GM18868 (cell line): Measurements from ENCODE around the gene LIN7A.
"Not testable (repeated sequence)": the region's sequence is repeated elsewhere in the genome, so short reads cannot be mapped to it uniquely, and the experiment has no call there.

Source experiments
- ATAC-seq: cut with Tn5 transposase; IDR thresholded peaks from one replicate; pipeline ENCODE4 v1.9.1; 2021; ENCODE audit warnings: mild to moderate bottlenecking, moderate library complexity; ENCODE audit not compliant: unreplicated experiment

The LIN7A gene

GRCh38 chr12:80814453-80814852 is 123.3 kb downstream of the LIN7A start:
- peak; percentile 11 for ATAC-seq

GRCh38 chr12:80813820-80814219 is 123.9 kb downstream of the LIN7A start:
- ATAC-seq = peak; percentile 71

GRCh38 chr12:80811957-80812708 is 125.6 kb downstream of the LIN7A start:
- no peak for ATAC-seq

DNA sequence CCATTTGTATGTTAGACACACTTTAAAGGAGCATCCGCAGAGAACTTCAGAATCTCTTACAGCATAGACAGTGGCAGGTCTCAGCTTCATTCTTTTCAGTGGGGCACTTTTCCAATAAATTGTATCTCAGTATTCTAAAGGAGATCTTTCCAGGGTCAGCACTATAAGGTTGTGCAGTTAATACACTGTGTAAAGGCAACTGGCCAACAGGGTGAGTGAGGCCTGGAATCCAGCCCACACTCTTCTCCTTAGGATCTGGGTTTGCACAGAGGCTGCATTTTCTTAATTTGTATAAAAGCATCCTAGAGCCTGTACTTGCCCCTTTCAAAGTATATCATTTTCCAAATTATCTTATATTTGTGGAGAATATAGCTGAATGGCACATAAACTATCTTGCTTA is 126.9 kb downstream of the LIN7A start:
- no peak for ATAC-seq

DNA sequence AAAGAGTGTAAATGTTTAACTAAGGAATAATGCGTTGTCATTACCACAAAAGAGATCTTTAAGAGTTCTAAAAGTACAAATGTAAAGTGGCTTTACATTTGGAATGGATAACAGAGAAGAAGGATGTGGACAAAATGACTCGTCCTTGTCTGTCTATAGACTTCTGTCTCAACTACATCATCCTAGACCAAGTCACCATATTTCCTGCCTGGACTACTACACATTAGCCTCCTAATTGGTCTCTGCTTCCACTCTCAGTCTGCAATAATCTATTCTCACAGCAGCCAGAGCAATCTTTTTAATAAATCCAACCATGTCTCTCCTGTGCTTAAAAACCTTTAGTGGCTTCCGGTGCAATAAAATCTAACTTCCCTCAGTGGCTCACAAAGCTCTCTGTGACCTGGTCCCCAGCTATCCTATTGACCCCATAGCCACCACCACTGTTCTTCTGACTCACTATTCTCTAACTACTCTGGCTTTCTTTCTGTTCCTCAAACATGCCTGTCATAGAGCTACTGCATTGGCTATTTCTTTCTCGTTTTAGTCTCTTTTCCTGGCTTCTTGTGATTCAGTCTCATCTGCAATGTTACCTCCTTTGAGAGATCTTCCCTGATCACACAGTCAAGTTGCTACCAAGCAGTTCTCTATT is 130.0 kb downstream of the LIN7A start:
- peak; percentile 92 for ATAC-seq

DNA sequence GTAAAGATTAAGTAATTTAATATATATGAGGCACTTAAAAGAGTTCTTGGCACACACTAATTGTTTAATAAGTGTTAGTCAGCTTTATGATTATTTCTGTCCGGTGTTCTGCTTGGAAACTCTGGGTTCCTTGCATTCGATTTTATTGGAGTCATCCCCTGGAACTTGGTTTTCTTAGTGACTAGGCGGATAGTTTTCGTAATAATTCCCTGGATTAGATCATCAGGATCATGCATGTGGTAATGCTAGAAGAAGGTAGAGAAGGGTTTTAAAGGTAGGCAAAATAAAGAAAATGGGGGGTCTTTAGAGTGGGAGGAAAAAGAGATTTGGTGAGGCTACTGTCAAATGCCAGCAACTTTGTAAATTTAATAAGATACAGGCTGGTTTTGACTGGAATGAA is 132.6 kb downstream of the LIN7A start:
- no peak for ATAC-seq

DNA sequence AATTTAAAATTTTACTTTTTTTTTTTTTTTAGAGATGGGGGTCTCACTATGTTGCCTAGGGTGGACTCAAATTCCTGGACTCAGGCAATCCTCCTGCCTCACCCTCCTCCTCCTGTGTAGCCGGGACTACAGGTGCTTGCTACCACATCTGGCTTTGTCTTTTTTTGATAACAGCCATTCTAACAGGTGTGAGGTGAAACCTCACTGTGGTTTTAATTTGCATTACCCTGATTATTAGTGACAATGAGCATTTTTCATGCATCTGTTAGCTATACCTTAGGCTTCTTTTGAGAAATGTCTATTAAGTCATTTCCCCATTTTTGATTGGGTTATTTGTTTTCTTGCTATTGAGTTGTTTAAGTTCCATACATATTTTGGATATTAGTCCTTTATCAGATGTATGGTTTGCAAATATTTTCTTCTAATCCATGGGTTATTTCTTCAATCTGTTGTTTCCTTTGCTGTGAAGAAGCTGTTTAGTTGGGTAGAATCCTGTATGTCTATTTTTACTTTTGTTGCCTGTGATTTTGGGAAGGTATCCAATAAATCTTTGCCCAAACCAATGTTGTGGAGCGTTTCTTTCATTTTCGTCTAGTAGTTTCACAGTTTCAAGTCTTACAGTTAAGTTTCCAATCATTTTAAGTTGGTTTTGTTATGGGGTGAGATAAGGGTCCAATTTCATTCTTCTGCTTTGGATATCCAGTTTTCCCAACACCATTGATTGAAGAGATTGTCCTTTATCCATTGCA is 134.9 kb downstream of the LIN7A start:
- peak; percentile 70 for ATAC-seq

DNA sequence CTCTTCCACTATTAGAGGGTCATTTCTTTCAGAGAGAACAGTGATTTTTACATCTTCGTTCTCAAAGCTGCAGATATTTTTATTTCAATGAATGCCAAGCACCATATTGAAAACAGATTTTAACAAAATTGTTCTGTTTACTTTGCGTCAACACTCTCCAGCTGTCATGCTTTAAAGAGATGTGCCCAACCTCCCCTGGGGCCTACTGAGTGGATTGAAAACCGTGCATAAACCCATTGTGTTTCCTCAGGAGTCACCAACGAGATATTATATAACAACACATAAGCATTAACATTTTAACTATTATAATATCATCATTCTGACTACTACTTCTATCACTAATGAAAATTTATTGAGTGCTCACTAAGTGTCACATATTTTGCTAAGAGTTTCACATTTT is 139.5 kb downstream of the LIN7A start:
- no peak for ATAC-seq

DNA sequence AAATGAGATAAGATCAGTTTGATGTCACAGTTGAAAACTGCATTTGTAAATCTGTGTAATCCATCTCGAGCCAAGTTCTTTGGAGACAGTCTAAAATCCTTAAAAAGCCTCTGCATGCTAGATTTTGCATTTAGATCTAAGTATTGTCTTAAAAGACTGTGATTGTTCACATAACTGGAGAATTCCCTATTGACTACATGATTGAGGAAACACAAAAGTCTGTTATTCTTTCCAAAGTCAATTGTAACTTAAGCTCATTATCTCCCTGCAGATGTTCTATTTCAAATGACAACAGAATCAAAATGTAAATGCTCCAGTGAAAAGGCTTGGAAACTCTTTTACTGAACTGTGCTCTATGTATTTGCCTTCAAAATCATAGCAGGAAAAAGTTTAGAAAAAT is 143.2 kb downstream of the LIN7A start:
- ATAC-seq = no peak

DNA sequence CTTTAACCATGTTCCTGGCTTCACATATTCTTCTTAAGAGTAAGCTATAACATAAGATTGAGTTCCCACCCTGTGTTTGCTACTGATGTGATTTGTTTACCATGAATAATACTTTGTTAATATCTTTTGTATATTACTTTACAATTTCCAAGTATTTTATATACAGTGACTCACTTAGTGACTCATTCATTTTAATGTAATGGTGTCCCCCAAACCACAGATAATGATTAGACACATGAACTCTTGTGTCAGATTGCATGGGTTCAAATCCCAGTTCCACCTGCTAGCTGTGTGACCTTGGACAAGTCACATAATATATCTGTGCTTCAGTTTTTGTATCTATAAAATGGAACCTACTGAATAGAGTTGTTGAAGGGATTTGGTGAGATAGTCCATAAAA is 144.9 kb downstream of the LIN7A start:
- no peak for ATAC-seq

- ATAC-seq = peak; percentile 61
Measured at GRCh38 chr12:80791863-80792262, 145.9 kb downstream of the LIN7A start.

DNA sequence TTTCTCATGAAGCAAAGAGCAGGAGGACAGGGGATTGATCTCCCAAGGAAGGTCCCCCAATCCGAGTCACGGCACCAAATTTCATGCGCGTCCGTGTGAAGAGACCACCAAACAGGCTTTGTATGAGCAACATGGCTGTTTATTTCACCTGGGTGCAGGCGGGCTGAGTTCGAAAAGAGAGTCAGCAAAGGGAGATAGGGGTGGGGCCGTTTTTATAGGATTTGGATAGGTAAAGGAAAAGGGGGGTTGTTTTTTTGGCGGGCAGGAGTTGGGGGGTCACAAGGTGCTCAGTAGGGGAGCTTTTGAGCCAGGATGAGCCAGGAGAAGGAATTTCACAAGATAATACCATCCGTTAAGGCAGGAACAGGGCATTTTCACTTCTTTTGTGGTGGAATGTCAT is 149.3 kb downstream of the LIN7A start:
- ATAC-seq = not testable (repeated sequence)

GRCh38 chr12:80782963-80783470 is 154.7 kb downstream of the LIN7A start:
- ATAC-seq = not testable (repeated sequence)

DNA sequence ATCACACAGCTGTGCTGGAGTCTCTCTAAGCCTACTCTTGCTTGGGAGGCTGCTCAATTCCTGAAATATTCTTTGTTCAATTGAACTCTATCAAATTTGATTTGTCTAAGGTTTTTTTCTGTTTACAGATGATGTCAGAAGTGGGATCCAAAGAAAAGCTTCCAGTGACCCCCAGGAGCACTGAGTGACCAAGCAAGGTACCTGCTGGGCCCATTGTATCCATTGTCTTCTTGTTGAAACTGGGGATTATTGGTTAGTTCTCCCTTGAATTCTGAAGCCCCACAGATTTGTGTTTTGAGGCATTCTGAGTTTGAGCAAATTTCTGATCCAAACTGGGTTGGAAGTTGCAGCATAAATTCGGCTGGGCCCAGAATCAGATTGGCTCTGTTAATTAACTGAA is 156.4 kb downstream of the LIN7A start:
- ATAC-seq = no peak

DNA sequence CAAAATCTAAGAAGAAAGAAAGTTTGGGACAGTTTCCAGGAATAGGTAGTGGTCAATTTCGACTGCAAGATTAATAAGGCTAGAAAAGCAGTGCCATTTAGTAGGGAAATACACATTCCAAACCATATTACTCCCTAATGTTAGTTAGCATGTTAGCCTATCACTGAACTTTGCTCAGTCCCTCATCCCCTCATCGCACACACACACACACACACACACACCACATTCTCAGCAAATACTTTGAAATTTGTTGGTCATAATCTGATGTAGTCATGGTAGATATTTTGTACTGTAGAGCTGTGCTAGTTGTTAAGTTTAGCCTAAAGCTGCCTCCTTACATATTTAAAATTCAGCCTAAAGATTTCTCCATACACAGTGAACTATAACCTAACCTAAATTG is 157.0 kb downstream of the LIN7A start:
- ATAC-seq = no peak

- peak; percentile 96 for ATAC-seq
Measured at GRCh38 chr12:80778005-80778541, 159.7 kb downstream of the LIN7A start.

DNA sequence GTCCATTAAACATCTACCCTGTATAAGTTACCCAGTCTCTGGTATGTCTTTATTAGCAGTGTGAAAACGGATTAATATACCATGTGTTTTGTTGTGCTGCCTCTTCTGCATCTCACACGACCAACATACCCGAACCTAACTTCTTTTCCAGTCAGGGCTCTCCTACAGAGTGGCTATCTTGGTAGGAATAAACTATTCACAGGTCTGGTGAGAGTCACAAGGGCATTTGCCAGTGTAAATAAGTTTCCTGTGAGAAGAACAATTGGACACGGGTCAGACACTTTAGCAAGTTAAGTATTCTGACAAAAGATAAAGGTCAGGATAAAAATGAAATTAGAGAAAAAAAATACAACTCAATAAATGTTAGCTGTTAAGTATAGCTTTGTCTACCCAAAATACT is 160.1 kb downstream of the LIN7A start:
- no peak for ATAC-seq

DNA sequence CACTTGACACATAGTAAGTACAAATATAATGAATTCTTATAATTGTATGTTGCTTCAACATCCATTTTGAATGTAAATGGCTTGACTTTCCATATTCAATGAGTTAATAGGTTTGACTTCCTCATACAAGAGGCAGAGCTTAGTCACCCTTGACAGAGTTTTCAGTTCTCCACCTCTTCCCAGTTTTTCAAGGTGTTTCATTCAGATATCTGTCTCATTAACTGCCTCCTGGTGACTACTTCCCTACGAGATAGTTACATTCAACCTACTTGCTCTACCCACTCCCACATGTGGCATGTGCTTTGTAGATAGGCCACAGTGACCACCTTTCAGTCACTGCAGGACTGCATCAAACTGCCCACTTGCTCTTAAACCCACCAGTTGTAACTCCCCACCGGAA is 161.0 kb downstream of the LIN7A start:
- no peak for ATAC-seq

DNA sequence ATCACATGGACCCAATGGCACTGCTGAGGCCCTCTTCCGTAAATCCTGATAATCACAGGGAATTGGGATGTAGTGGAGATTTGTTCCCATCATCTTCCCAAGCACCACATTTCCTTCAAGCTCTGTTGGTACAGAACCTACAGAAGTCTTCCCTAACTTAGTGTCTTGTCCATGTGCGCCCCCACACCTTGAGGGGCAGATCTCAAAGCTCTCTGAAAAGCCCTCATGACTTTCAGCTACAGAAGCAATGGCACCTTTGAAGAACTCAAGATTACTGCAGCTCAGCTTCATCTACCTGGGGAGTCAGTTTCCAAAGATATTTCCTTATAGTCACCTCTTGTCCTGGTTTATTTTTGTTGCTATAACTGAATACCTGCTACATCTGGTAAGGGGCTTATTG is 166.8 kb downstream of the LIN7A start:
- ATAC-seq = no peak

DNA sequence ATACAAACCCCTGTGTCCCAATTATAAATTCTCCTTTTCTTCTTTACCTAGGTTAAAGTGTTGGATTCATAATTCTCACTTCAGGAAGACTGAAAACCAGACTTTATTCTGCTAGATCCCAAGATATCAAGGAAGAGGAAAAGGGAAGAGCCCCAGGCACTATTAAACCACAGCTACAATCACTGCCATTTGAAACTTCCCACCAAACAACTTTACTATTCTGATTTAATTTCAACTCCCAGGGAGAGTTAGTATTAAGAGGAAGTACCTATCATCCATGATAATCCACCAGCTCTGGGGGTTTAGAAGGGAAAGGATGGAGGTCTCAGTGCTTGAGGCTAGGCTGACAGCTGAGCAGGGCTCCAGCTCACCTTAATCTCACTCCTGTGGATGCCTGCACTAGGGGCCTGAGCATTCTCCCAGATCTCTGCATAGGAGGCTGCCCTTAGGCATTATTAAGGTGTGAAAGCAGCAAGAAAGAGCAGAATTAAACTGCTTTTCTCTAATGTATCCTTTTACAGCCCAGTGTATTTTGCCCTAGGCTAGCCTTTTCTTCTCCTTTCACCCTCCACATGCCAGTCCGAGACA is 168.1 kb downstream of the LIN7A start:
- ATAC-seq = no peak

DNA sequence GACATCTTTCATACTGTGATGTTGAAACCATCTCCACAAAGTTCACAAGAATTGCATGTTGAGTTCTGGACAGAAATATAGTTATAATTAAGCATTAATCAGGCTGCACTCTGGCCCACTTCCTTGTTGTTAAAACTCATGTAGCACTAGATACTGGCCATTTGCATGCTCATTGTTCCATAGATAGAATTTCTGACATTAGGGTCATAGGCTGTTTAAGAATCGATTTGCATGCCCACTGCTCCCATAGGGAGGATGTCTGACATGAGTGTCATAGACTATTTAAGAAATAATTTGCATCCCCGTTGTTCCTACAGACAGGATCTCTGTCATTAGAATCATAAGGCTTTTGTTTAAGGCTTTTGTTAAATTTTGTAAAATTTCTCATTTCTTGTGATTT is 170.8 kb downstream of the LIN7A start:
- peak; percentile 76 for ATAC-seq
